GM19240 (cell line): ENCODE results near the gene REEP2.

Source experiments
- DNase-seq: peaks from one replicate; pipeline ENCODE4 v3.0.0; 2011; ENCODE audit warnings: low spot score; ENCODE audit not compliant: insufficient read length

Gene REEP2

GRCh38 chr5:138448481-138449398, 9.9 kb downstream of the REEP2 start:
- DNase-seq = no peak

GRCh38 chr5:138449501-138450239, 10.8 kb downstream of the REEP2 start:
- DNase-seq = peak; percentile 98

- DNase-seq = no peak
Measured at GRCh38 chr5:138450971-138451370, 12.1 kb downstream of the REEP2 start.

GRCh38 chr5:138452720-138453119, 13.9 kb downstream of the REEP2 start:
- DNase-seq = no peak

- DNase-seq = no peak
Measured at GRCh38 chr5:138453590-138453989, 14.7 kb downstream of the REEP2 start.

- DNase-seq = no peak
Measured at GRCh38 chr5:138454121-138454520, 15.3 kb downstream of the REEP2 start.

- DNase-seq = no peak
Measured at GRCh38 chr5:138455232-138455930, 16.5 kb downstream of the REEP2 start.

GRCh38 chr5:138457531-138458275, 18.8 kb downstream of the REEP2 start:
- DNase-seq = no peak

GRCh38 chr5:138458384-138458783, 19.5 kb downstream of the REEP2 start:
- no peak for DNase-seq

GRCh38 chr5:138458856-138459255, 20.0 kb downstream of the REEP2 start:
- DNase-seq = no peak

- no peak for DNase-seq
Measured at GRCh38 chr5:138459311-138459933, 20.6 kb downstream of the REEP2 start.

- no peak for DNase-seq
Measured at GRCh38 chr5:138460032-138460693, 21.3 kb downstream of the REEP2 start.

GRCh38 chr5:138461343-138462125, 22.7 kb downstream of the REEP2 start:
- DNase-seq = no peak

- DNase-seq = no peak
Measured at GRCh38 chr5:138463419-138464007, 24.7 kb downstream of the REEP2 start.

- peak; percentile 91 for DNase-seq
Measured at GRCh38 chr5:138464008-138464387, 25.1 kb downstream of the REEP2 start.

GRCh38 chr5:138464388-138465260, 25.8 kb downstream of the REEP2 start:
- DNase-seq = peak; percentile 78

GRCh38 chr5:138465261-138466124, 26.6 kb downstream of the REEP2 start, which contains the start of gene EGR1:
TSS of gene EGR1 (plus strand) at chr5:138465479. CDS start at chr5:138465762, 283 bp downstream.
- DNase-seq = peak; percentile 68
